ENCODE data around the gene PECR. TPM values are rescaled to one million over a fixed set of nuclear protein-coding genes. Genes with fewer than 3 reads are reported as not detected.
"Not testable (repeated sequence)": the region's sequence is repeated elsewhere in the genome, so short reads cannot be mapped to it uniquely, and the experiment has no call there.

PECR gene
- total RNA-seq, 1 donor from 2014 or later = 6.6 TPM

GRCh38 chr2:216082805-216083204 lies 1.2 kb upstream of the PECR start:
- H3K27ac Mint-ChIP-seq (ENCODE audit: unreplicated experiment) = no peak overlapping the region
- no peaks in the 10 kb centered on the region for H3K27me3 Mint-ChIP-seq (ENCODE audit: low read depth)
- H3K4me1 Mint-ChIP-seq (ENCODE audit: low read depth) = peaks cover 23% of the 10 kb centered on the region

GRCh38 chr2:216082117-216082711 lies 605 bp upstream of the PECR start:
- no peak for DNase-seq (ENCODE audit: low spot score)
- Mint-ChIP-seq H3K9me3 (ENCODE audit: low read depth) (no peaks in the 10 kb centered on the region), H3K4me1 (ENCODE audit: low read depth) (peaks cover 23% of the 10 kb centered on the region), H3K36me3 (ENCODE audit: low read depth) (no peaks in the 10 kb centered on the region), H3K4me3 (ENCODE audit: unreplicated experiment) (peak overlapping the region; percentile 81), H3K27ac (ENCODE audit: unreplicated experiment) (peak overlapping the region; percentile 65), H3K27me3 (ENCODE audit: low read depth) (no peaks in the 10 kb centered on the region)
- TF ChIP-seq CTCF (IDR thresholded peaks at IDR 0.05) = no peak

More at GRCh38 chr2:216082805-216083204, 1.2 kb upstream of the PECR start:
- no peaks in the 10 kb centered on the region for H3K9me3 Mint-ChIP-seq (ENCODE audit: low read depth)
- no peaks in the 10 kb centered on the region for H3K36me3 Mint-ChIP-seq (ENCODE audit: low read depth)
- DNase-seq (ENCODE audit: low spot score) = no peak
- H3K4me3 Mint-ChIP-seq (ENCODE audit: unreplicated experiment) = peak overlapping the region; percentile 81
- no peak for TF ChIP-seq CTCF (IDR thresholded peaks at IDR 0.05)

- no peak for DNase-seq (ENCODE audit: low spot score)
- Mint-ChIP-seq H3K4me1 (ENCODE audit: low read depth) (peaks cover 23% of the 10 kb centered on the region), H3K36me3 (ENCODE audit: low read depth) (no peaks in the 10 kb centered on the region), H3K9me3 (ENCODE audit: low read depth) (no peaks in the 10 kb centered on the region), H3K27ac (ENCODE audit: unreplicated experiment) (no peak overlapping the region), H3K27me3 (ENCODE audit: low read depth) (no peaks in the 10 kb centered on the region), H3K4me3 (ENCODE audit: unreplicated experiment) (peak overlapping the region; percentile 81)
- no peak for TF ChIP-seq CTCF (IDR thresholded peaks at IDR 0.05)
Measured at GRCh38 chr2:216081012-216081411, 597 bp downstream of the PECR start.

GRCh38 chr2:216080048-216080447 lies 1.6 kb downstream of the PECR start:
- DNase-seq (ENCODE audit: low spot score); H3K27ac Mint-ChIP-seq (ENCODE audit: unreplicated experiment); H3K27me3 Mint-ChIP-seq (ENCODE audit: low read depth); H3K36me3 Mint-ChIP-seq (ENCODE audit: low read depth); H3K9me3 Mint-ChIP-seq (ENCODE audit: low read depth); H3K4me3 Mint-ChIP-seq (ENCODE audit: unreplicated experiment): not testable (repeated sequence)
- H3K4me1 Mint-ChIP-seq (ENCODE audit: low read depth) = peaks cover 23% of the 10 kb centered on the region

- no peak for DNase-seq (ENCODE audit: low spot score)
- no peak overlapping the region for H3K4me3 Mint-ChIP-seq (ENCODE audit: unreplicated experiment)
- no peak overlapping the region for H3K27ac Mint-ChIP-seq (ENCODE audit: unreplicated experiment)
- H3K9me3 Mint-ChIP-seq (ENCODE audit: low read depth) = no peaks in the 10 kb centered on the region
- no peaks in the 10 kb centered on the region for H3K27me3 Mint-ChIP-seq (ENCODE audit: low read depth)
- H3K4me1 Mint-ChIP-seq (ENCODE audit: low read depth) = peaks cover 21% of the 10 kb centered on the region
- no peak for TF ChIP-seq CTCF (IDR thresholded peaks at IDR 0.05)
- H3K36me3 Mint-ChIP-seq (ENCODE audit: low read depth) = no peaks in the 10 kb centered on the region
Measured at GRCh38 chr2:216078776-216079175, 2.8 kb downstream of the PECR start.

Data from chondrocyte (in vitro differentiated cells).